HG03457 (cell line): ENCODE measurements around the gene TXK.

Source experiments
- ATAC-seq: cut with Tn5 transposase; IDR thresholded peaks from one replicate; pipeline ENCODE4 v1.9.1; 2021; ENCODE audit warnings: moderate number of reproducible peaks; ENCODE audit not compliant: unreplicated experiment

The TXK gene

GRCh38 chr4:48064349-48064748, 69.7 kb downstream of the TXK start:
- no peak for ATAC-seq

- no peak for ATAC-seq
These were observed 75.2 kb downstream of the TXK start for GRCh38 chr4:48058617-48059530.

GRCh38 chr4:48051078-48051477, 83.0 kb downstream of the TXK start:
- ATAC-seq = no peak

GRCh38 chr4:48049483-48049882, 84.6 kb downstream of the TXK start:
- ATAC-seq = no peak

GRCh38 chr4:48047896-48048295, 86.2 kb downstream of the TXK start:
- peak; percentile 16 for ATAC-seq

- peak; percentile 97 for ATAC-seq
These were observed 86.6 kb downstream of the TXK start for GRCh38 chr4:48047421-48047844.

GRCh38 chr4:48046059-48046458, 88.0 kb downstream of the TXK start:
- ATAC-seq = no peak

- ATAC-seq = no peak
These were observed 89.8 kb downstream of the TXK start for GRCh38 chr4:48044298-48044697.

GRCh38 chr4:48043504-48043903, 90.5 kb downstream of the TXK start:
- no peak for ATAC-seq

- no peak for ATAC-seq
These were observed 91.0 kb downstream of the TXK start for GRCh38 chr4:48042979-48043461.

GRCh38 chr4:48041535-48042137, 92.4 kb downstream of the TXK start:
- ATAC-seq = no peak

GRCh38 chr4:48039561-48039960, 94.5 kb downstream of the TXK start:
- ATAC-seq = no peak

- no peak for ATAC-seq
These were observed 95.4 kb downstream of the TXK start for GRCh38 chr4:48038666-48039065.

- ATAC-seq = no peak
These were observed 97.0 kb downstream of the TXK start for GRCh38 chr4:48037117-48037462.

- ATAC-seq = no peak
These were observed 98.1 kb downstream of the TXK start for GRCh38 chr4:48035952-48036351.

GRCh38 chr4:48033825-48034413, 100.1 kb downstream of the TXK start:
- ATAC-seq = no peak

- ATAC-seq = no peak
These were observed 100.6 kb downstream of the TXK start for GRCh38 chr4:48033412-48033811.

- no peak for ATAC-seq
These were observed 101.3 kb downstream of the TXK start for GRCh38 chr4:48032721-48033120.

- ATAC-seq = no peak
These were observed 102.1 kb downstream of the TXK start for GRCh38 chr4:48031802-48032525.

- ATAC-seq = no peak
These were observed 103.6 kb downstream of the TXK start for GRCh38 chr4:48030470-48030869.

GRCh38 chr4:48028696-48029095, 105.4 kb downstream of the TXK start:
- ATAC-seq = no peak
